Measurements from ENCODE around the gene SNED1. TPM values are rescaled to one million over a fixed set of nuclear protein-coding genes. Genes with fewer than 3 reads are reported as not detected.

SNED1 gene
- total and polyA plus RNA-seq, 2 donors (not counting 1 experiment from before 2014, with no cell fraction given), result 27.2 to 39.5 TPM

GRCh38 chr2:240986787-240987411 lies 11.5 kb upstream of the SNED1 start:
- Histone ChIP-seq H3K9me3 (ENCODE audit: control insufficient read depth, insufficient read depth, low read depth, low read length) (no peaks in the 10 kb centered on the region), H4K20me1 (ENCODE audit: control insufficient read depth, extremely low read depth, insufficient read depth, low read length) (no peaks in the 10 kb centered on the region), H3K9ac (ENCODE audit: insufficient read depth, low read length) (no peak overlapping the region), H3K4me2 (ENCODE audit: extremely low read depth, insufficient read depth, low read length) (peak overlapping the region; percentile 8), H3K4me3 (replicated peaks in 1 of 4; ENCODE audit: control extremely low read depth in 1 of 4, insufficient read depth in 1 of 4, low read depth in 3 of 4, low read length in 4 of 4) (no peak overlapping the region), H3K27me3 (ENCODE audit: control insufficient read depth, insufficient read depth, low read length) (no peaks in the 10 kb centered on the region), H3K27ac (ENCODE audit: insufficient read depth, low read length) (no peak overlapping the region), H3K79me2 (ENCODE audit: control insufficient read depth, insufficient read depth, low read length) (no peaks in the 10 kb centered on the region), H3K4me1 (ENCODE audit: control insufficient read depth, extremely low read depth, insufficient read depth, low read length) (peaks cover 19% of the 10 kb centered on the region), H2AFZ (ENCODE audit: low read length) (no peak overlapping the region), H3K36me3 (ENCODE audit: control insufficient read depth, insufficient read depth, low read length) (no peaks in the 10 kb centered on the region)
- peak; percentile 37 to 92 for DNase-seq (ENCODE audit: low read depth in 2 of 2)
- TF ChIP-seq CTCF (conservative IDR thresholded peaks at IDR 0.05 in 1 of 2, IDR thresholded peaks at IDR 0.05 in 1 of 2; ENCODE audit: low read depth in 1 of 2, low read length in 2 of 2) (no peak), EZH2 (IDR thresholded peaks at IDR 0.05; ENCODE audit: low read length, missing control alignments) (no peak)

DNA sequence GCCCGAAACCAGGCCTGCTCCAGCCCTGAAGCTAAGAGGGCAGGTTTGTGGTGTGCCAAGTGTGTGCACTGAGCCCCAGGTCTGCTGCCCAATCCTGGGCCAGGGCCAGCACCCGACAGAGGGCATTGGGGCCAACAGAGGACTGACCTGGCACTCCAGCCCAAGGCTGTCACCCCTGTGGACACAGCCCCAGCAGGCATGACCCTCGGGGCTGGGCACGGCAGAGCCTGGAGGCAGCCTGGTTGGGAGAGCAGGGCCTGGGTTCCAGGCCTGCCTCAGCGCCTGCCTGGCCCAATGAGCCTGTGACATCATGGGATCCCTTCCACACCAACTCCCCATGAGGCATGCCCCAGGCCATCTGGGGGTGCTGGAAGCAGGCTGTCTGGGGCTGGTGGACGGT lies 10.8 kb upstream of the SNED1 start:
- no peak for DNase-seq (ENCODE audit: low read depth in 2 of 2)
- Histone ChIP-seq H3K79me2 (ENCODE audit: control insufficient read depth, insufficient read depth, low read length) (no peaks in the 10 kb centered on the region), H4K20me1 (ENCODE audit: control insufficient read depth, extremely low read depth, insufficient read depth, low read length) (no peaks in the 10 kb centered on the region), H3K36me3 (ENCODE audit: control insufficient read depth, insufficient read depth, low read length) (no peaks in the 10 kb centered on the region), H3K27ac (ENCODE audit: insufficient read depth, low read length) (no peak overlapping the region), H3K27me3 (ENCODE audit: control insufficient read depth, insufficient read depth, low read length) (no peaks in the 10 kb centered on the region), H3K4me1 (ENCODE audit: control insufficient read depth, extremely low read depth, insufficient read depth, low read length) (peaks cover 25% of the 10 kb centered on the region), H3K9ac (ENCODE audit: insufficient read depth, low read length) (no peak overlapping the region), H2AFZ (ENCODE audit: low read length) (no peak overlapping the region), H3K4me2 (ENCODE audit: extremely low read depth, insufficient read depth, low read length) (no peak overlapping the region), H3K9me3 (ENCODE audit: control insufficient read depth, insufficient read depth, low read depth, low read length) (no peaks in the 10 kb centered on the region), H3K4me3 (replicated peaks in 1 of 4; ENCODE audit: control extremely low read depth in 1 of 4, insufficient read depth in 1 of 4, low read depth in 3 of 4, low read length in 4 of 4) (no peak overlapping the region)
- TF ChIP-seq EZH2 (IDR thresholded peaks at IDR 0.05; ENCODE audit: low read length, missing control alignments) (no peak), CTCF (conservative IDR thresholded peaks at IDR 0.05 in 1 of 2, IDR thresholded peaks at IDR 0.05 in 1 of 2; ENCODE audit: low read depth in 1 of 2, low read length in 2 of 2) (no peak)

DNA sequence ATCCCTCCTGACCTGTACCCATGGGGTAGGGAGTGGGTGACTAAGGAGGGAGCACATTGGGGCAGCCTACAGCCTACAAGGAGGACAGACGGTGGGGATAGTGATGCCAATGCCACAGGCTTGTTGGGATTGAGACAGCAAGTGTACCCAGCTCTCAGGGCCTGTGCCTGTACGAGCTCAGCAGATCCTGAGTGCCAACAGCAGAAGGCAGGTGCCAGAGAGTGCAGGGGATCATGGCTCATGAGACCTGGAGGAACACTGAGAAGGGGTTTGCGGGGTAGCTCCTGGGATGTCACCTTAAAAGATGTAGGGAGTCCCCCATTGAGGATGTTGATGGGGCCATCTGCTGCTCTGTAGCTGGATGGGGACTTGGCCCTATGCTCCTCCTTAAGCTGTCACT lies 10.3 kb upstream of the SNED1 start:
- Histone ChIP-seq H3K4me1 (ENCODE audit: control insufficient read depth, extremely low read depth, insufficient read depth, low read length) (peaks cover 25% of the 10 kb centered on the region), H3K9ac (ENCODE audit: insufficient read depth, low read length) (no peak overlapping the region), H3K36me3 (ENCODE audit: control insufficient read depth, insufficient read depth, low read length) (no peaks in the 10 kb centered on the region), H3K4me2 (ENCODE audit: extremely low read depth, insufficient read depth, low read length) (no peak overlapping the region), H4K20me1 (ENCODE audit: control insufficient read depth, extremely low read depth, insufficient read depth, low read length) (no peaks in the 10 kb centered on the region), H2AFZ (ENCODE audit: low read length) (no peak overlapping the region), H3K9me3 (ENCODE audit: control insufficient read depth, insufficient read depth, low read depth, low read length) (no peaks in the 10 kb centered on the region), H3K27ac (ENCODE audit: insufficient read depth, low read length) (no peak overlapping the region), H3K4me3 (replicated peaks in 1 of 4; ENCODE audit: control extremely low read depth in 1 of 4, insufficient read depth in 1 of 4, low read depth in 3 of 4, low read length in 4 of 4) (no peak overlapping the region), H3K27me3 (ENCODE audit: control insufficient read depth, insufficient read depth, low read length) (no peaks in the 10 kb centered on the region), H3K79me2 (ENCODE audit: control insufficient read depth, insufficient read depth, low read length) (no peaks in the 10 kb centered on the region)
- no peak for TF ChIP-seq CTCF (conservative IDR thresholded peaks at IDR 0.05 in 1 of 2, IDR thresholded peaks at IDR 0.05 in 1 of 2; ENCODE audit: low read depth in 1 of 2, low read length in 2 of 2)
- TF ChIP-seq EZH2 (IDR thresholded peaks at IDR 0.05; ENCODE audit: low read length, missing control alignments), result no peak
- peak; percentile 19 to 48 for DNase-seq (ENCODE audit: low read depth in 2 of 2)
